Erythroblast (primary cell): ENCODE data around the gene GNAO1.

Experiments used
- GATA1 ChIP-seq: IDR thresholded peaks from 2 replicates; pipeline ENCODE4 v1.6.1; 2011; ENCODE audit warnings: low read depth, mild to moderate bottlenecking, control low read depth, low read length, moderate library complexity
- POLR2A ChIP-seq: IDR thresholded peaks from 2 replicates; pipeline ENCODE4 v1.6.1; 2011; ENCODE audit warnings: mild to moderate bottlenecking, low read length

GRCh38 chr16:56225017-56225742 is 33.9 kb downstream of the GNAO1 start:
- no peak for TF ChIP-seq POLR2A
- no peak for TF ChIP-seq GATA1
